Measurements from ENCODE around the gene VKORC1. TPM values are rescaled to one million over a fixed set of nuclear protein-coding genes. Genes with fewer than 3 reads are reported as not detected.

Gene VKORC1
- total RNA-seq, 1 experiment from 2014 or later = 83.8 TPM

- Histone ChIP-seq H3K9me3 (ENCODE audit: control insufficient read depth in 1 of 2, insufficient read depth in 1 of 2, low read depth in 1 of 2, low read length in 2 of 2) (no peaks in the 10 kb centered on the region), H3K4me1 (ENCODE audit: control insufficient read depth in 1 of 2, insufficient read depth in 2 of 2, low read length in 2 of 2) (peaks cover 0 to 10% of the 10 kb centered on the region in 2 experiments; a peak in 2 of 4 replicates), H2AFZ (ENCODE audit: low read depth, low read length, poor library complexity, severe bottlenecking) (no peak overlapping the region), H3K36me3 (ENCODE audit: control insufficient read depth in 1 of 2, insufficient read depth in 2 of 2, low read length in 2 of 2) (peaks cover 2 to 19% of the 10 kb centered on the region in 2 experiments; a peak in 2 of 4 replicates), H3K9ac (ENCODE audit: low read length) (no peak overlapping the region), H3K9me2 (ENCODE audit: insufficient read depth) (no peaks in the 10 kb centered on the region), H3K27me3 (ENCODE audit: insufficient read depth, low read length) (no peaks in the 10 kb centered on the region), H3K4me2 (ENCODE audit: low read length) (no peak overlapping the region), H3K79me2 (ENCODE audit: insufficient read depth, low read length) (peaks cover 25% of the 10 kb centered on the region), H4K20me1 (ENCODE audit: insufficient read depth) (no peaks in the 10 kb centered on the region), H3K4me3 (replicated peaks in 1 of 2; ENCODE audit: low read depth in 1 of 2, low read length in 2 of 2) (no peak overlapping the region), H3K27ac (ENCODE audit: low read depth, low read length) (no peak overlapping the region)
- CTCF ChIA-PET = no interaction called here
- intact Hi-C loops (cut with micrococcal nuclease) = no loop called here
- POLR2A ChIA-PET = interaction anchor here (0.7 kb wide), 1 partner anchor 10 kb away, joined by 3 read pairs; no protein-coding TSS in a partner anchor
- no peak for ATAC-seq
- no TSS peak for BruUV-seq (replicated peaks)
- no peak for TF ChIP-seq JUND (IDR thresholded peaks at IDR 0.05)
- no peak for TF ChIP-seq SRF (IDR thresholded peaks at IDR 0.05; ENCODE audit: low read depth)
- no peak for TF ChIP-seq EZH2phosphoT487 (IDR thresholded peaks at IDR 0.05; ENCODE audit: borderline replicate concordance)
- no peak for TF ChIP-seq EGR1 (IDR thresholded peaks at IDR 0.05; ENCODE audit: low read depth)
- TF ChIP-seq MAX (IDR thresholded peaks at IDR 0.05) = no peak
- TF ChIP-seq ELF1 (IDR thresholded peaks at IDR 0.05; ENCODE audit: borderline replicate concordance, low read depth) = no peak
- no peak for TF ChIP-seq FOSL1 (IDR thresholded peaks at IDR 0.05; ENCODE audit: low read depth)
- no peak for TF ChIP-seq ZNF274 (IDR thresholded peaks at IDR 0.05; ENCODE audit: low read depth, low read length)
- TF ChIP-seq REST (IDR thresholded peaks at IDR 0.05; ENCODE audit: low read depth) = no peak
- no peak for TF ChIP-seq CBX3 (IDR thresholded peaks at IDR 0.05; ENCODE audit: low read depth)
- TF ChIP-seq CTCF (IDR thresholded peaks at IDR 0.05 in 2 of 3, conservative IDR thresholded peaks at IDR 0.05 in 1 of 3; ENCODE audit: borderline replicate concordance in 1 of 3, insufficient read depth in 1 of 3, low read depth in 2 of 3, low read length in 2 of 3) = no peak
- no peak for TF ChIP-seq SP1 (IDR thresholded peaks at IDR 0.05; ENCODE audit: low read depth)
- TF ChIP-seq EZH2 (IDR thresholded peaks at IDR 0.05) = no peak
- TF ChIP-seq ZBTB33 (IDR thresholded peaks at IDR 0.05; ENCODE audit: extremely low read depth, insufficient replicate concordance, low read length) = no peak
- TF ChIP-seq CEBPB (IDR thresholded peaks at IDR 0.05; ENCODE audit: low read depth) = no peak
- TF ChIP-seq SIN3A (IDR thresholded peaks at IDR 0.05; ENCODE audit: low read depth) = no peak
- no peak for TF ChIP-seq TCF7L2 (IDR thresholded peaks at IDR 0.05; ENCODE audit: borderline replicate concordance, extremely low read depth, insufficient read depth, insufficient read length)
- TF ChIP-seq YY1 (IDR thresholded peaks at IDR 0.05; ENCODE audit: extremely low read depth, insufficient replicate concordance, low read depth, low read length) = no peak
- no peak for TF ChIP-seq RAD21 (IDR thresholded peaks at IDR 0.05; ENCODE audit: low read depth)
- no peak for TF ChIP-seq ZFX (IDR thresholded peaks at IDR 0.05)
- RAD21 ChIA-PET (ENCODE audit: low non-redundant PET in 1 of 2, low total read pairs in 2 of 2, uncharacterized antibody in 2 of 2, unreplicated experiment in 2 of 2) = no interaction called here
- no peak for DNase-seq (ENCODE audit: low read depth, low spot score)
These were observed 32.7 kb downstream of the VKORC1 start for GRCh38 chr16:31061813-31062440.

Measured in HCT116 (cell line).